Measurements from ENCODE around the gene RALA. TPM values are rescaled to one million over a fixed set of nuclear protein-coding genes. Genes with fewer than 3 reads are reported as not detected.

The RALA gene
- 10 to 100 TPM; 38.4 to 47.1 TPM for total RNA-seq

GRCh38 chr7:39623047-39623731 lies at the start of gene RALA:
Gene RALA, plus strand, starts transcription at chr7:39623572. Its CDS starts 63,096 bp downstream, at chr7:39686668.
- H3K36me3 Mint-ChIP-seq (ENCODE audit: insufficient read depth in 2 of 2) = peaks cover 1 to 4% of the 10 kb centered on the region in 2 donors
- peaks cover 52% of the 10 kb centered on the region for H3K4me1 Mint-ChIP-seq (ENCODE audit: low read depth)
- H3K9me3 Mint-ChIP-seq = no peaks in the 10 kb centered on the region
- H3K27me3 Mint-ChIP-seq (ENCODE audit: low read depth) = no peaks in the 10 kb centered on the region
- DNase-seq = peak; percentile 93
- peak within 1 kb of the TSS; percentile 99 for H3K27ac Mint-ChIP-seq
- ATAC-seq (replicated peaks in 1 of 2) = peak; percentile 98 to 99
- peak within 1 kb of the TSS; percentile 91 to 99 for H3K4me3 Mint-ChIP-seq

- peaks cover 4% of the 10 kb centered on the region for H3K4me1 Mint-ChIP-seq (ENCODE audit: low read depth)
- DNase-seq = no peak
- no peaks in the 10 kb centered on the region for H3K9me3 Mint-ChIP-seq
- no peak for ATAC-seq (replicated peaks in 1 of 2)
- H3K27ac Mint-ChIP-seq = no peak overlapping the region
- no peaks in the 10 kb centered on the region for H3K27me3 Mint-ChIP-seq (ENCODE audit: low read depth)
- H3K4me3 Mint-ChIP-seq = no peak overlapping the region
- H3K36me3 Mint-ChIP-seq (ENCODE audit: insufficient read depth in 2 of 2) = peaks cover 0 to 5% of the 10 kb centered on the region in 2 donors
Measured at GRCh38 chr7:39574673-39575349, 48.6 kb upstream of the RALA start.

GRCh38 chr7:39577229-39577874 lies 46.0 kb upstream of the RALA start:
- DNase-seq (no peak), ATAC-seq (replicated peaks in 1 of 2) (no peak)
- no peak overlapping the region for H3K27ac Mint-ChIP-seq
- H3K27me3 Mint-ChIP-seq (ENCODE audit: low read depth) = no peaks in the 10 kb centered on the region
- peaks cover 0 to 2% of the 10 kb centered on the region in 2 donors for H3K36me3 Mint-ChIP-seq (ENCODE audit: insufficient read depth in 2 of 2)
- H3K4me3 Mint-ChIP-seq = no peak overlapping the region
- H3K9me3 Mint-ChIP-seq = no peaks in the 10 kb centered on the region
- H3K4me1 Mint-ChIP-seq (ENCODE audit: low read depth) = peaks cover 12% of the 10 kb centered on the region

GRCh38 chr7:39580149-39580874 lies 43.1 kb upstream of the RALA start:
- no peaks in the 10 kb centered on the region for H3K9me3 Mint-ChIP-seq
- peak; percentile 72 to 78 for DNase-seq
- peaks cover 12% of the 10 kb centered on the region for H3K4me1 Mint-ChIP-seq (ENCODE audit: low read depth)
- H3K4me3 Mint-ChIP-seq = no peak overlapping the region
- no peak overlapping the region for H3K27ac Mint-ChIP-seq
- H3K36me3 Mint-ChIP-seq (ENCODE audit: insufficient read depth in 2 of 2) = no peaks in the 10 kb centered on the region
- no peaks in the 10 kb centered on the region for H3K27me3 Mint-ChIP-seq (ENCODE audit: low read depth)
- ATAC-seq (replicated peaks in 1 of 2) = peak; percentile 83 to 89

GRCh38 chr7:39582536-39582935 lies 40.8 kb upstream of the RALA start:
- Mint-ChIP-seq H3K4me1 (ENCODE audit: low read depth) (peaks cover 12% of the 10 kb centered on the region), H3K27me3 (ENCODE audit: low read depth) (no peaks in the 10 kb centered on the region), H3K36me3 (ENCODE audit: insufficient read depth in 2 of 2) (no peaks in the 10 kb centered on the region), H3K9me3 (no peaks in the 10 kb centered on the region), H3K4me3 (no peak overlapping the region), H3K27ac (no peak overlapping the region)
- ATAC-seq (replicated peaks in 1 of 2) = no peak
- DNase-seq = no peak

GRCh38 chr7:39583539-39583938 lies 39.8 kb upstream of the RALA start:
- Mint-ChIP-seq H3K4me3 (no peak overlapping the region), H3K27me3 (ENCODE audit: low read depth) (no peaks in the 10 kb centered on the region), H3K27ac (no peak overlapping the region), H3K9me3 (no peaks in the 10 kb centered on the region), H3K4me1 (ENCODE audit: low read depth) (peaks cover 16% of the 10 kb centered on the region), H3K36me3 (ENCODE audit: insufficient read depth in 2 of 2) (no peaks in the 10 kb centered on the region)
- ATAC-seq (replicated peaks in 1 of 2) = no peak
- no peak for DNase-seq

- Mint-ChIP-seq H3K4me1 (ENCODE audit: low read depth) (peaks cover 38% of the 10 kb centered on the region), H3K4me3 (no peak overlapping the region), H3K27me3 (ENCODE audit: low read depth) (no peaks in the 10 kb centered on the region), H3K27ac (no peak overlapping the region), H3K9me3 (no peaks in the 10 kb centered on the region), H3K36me3 (ENCODE audit: insufficient read depth in 2 of 2) (peaks cover 1 to 4% of the 10 kb centered on the region in 2 donors)
- ATAC-seq (replicated peaks in 1 of 2) (no peak), DNase-seq (no peak)
Measured at GRCh38 chr7:39587393-39587792, 36.0 kb upstream of the RALA start.

GRCh38 chr7:39588416-39588815 lies 35.0 kb upstream of the RALA start:
- Mint-ChIP-seq H3K4me1 (ENCODE audit: low read depth) (peaks cover 47% of the 10 kb centered on the region), H3K36me3 (ENCODE audit: insufficient read depth in 2 of 2) (peaks cover 1 to 4% of the 10 kb centered on the region in 2 donors), H3K27ac (no peak overlapping the region), H3K4me3 (no peak overlapping the region), H3K27me3 (ENCODE audit: low read depth) (no peaks in the 10 kb centered on the region), H3K9me3 (no peaks in the 10 kb centered on the region)
- DNase-seq (no peak), ATAC-seq (replicated peaks in 1 of 2) (no peak)

GRCh38 chr7:39589323-39590111 lies 33.9 kb upstream of the RALA start:
- H3K4me1 Mint-ChIP-seq (ENCODE audit: low read depth) = peaks cover 47% of the 10 kb centered on the region
- peak overlapping the region; percentile 75 for H3K4me3 Mint-ChIP-seq
- H3K27ac Mint-ChIP-seq = peak overlapping the region; percentile 36
- peak; percentile 77 for DNase-seq
- peaks cover 0 to 3% of the 10 kb centered on the region in 2 donors for H3K9me3 Mint-ChIP-seq
- H3K27me3 Mint-ChIP-seq (ENCODE audit: low read depth) = no peaks in the 10 kb centered on the region
- ATAC-seq (replicated peaks in 1 of 2) = peak; percentile 89 to 92
- peaks cover 3 to 6% of the 10 kb centered on the region in 2 donors for H3K36me3 Mint-ChIP-seq (ENCODE audit: insufficient read depth in 2 of 2)

GRCh38 chr7:39592586-39592985 lies 30.8 kb upstream of the RALA start:
- no peak for DNase-seq
- no peaks in the 10 kb centered on the region for H3K27me3 Mint-ChIP-seq (ENCODE audit: low read depth)
- peak overlapping the region; percentile 43 to 91 for H3K4me3 Mint-ChIP-seq
- ATAC-seq (replicated peaks in 1 of 2) = peak; percentile 77 to 79
- H3K4me1 Mint-ChIP-seq (ENCODE audit: low read depth) = peaks cover 47% of the 10 kb centered on the region
- peak overlapping the region; percentile 97 for H3K27ac Mint-ChIP-seq
- peaks cover 0 to 3% of the 10 kb centered on the region in 2 donors for H3K9me3 Mint-ChIP-seq
- H3K36me3 Mint-ChIP-seq (ENCODE audit: insufficient read depth in 2 of 2) = peaks cover 3 to 6% of the 10 kb centered on the region in 2 donors

- H3K9me3 Mint-ChIP-seq = peaks cover 0 to 3% of the 10 kb centered on the region in 2 donors
- H3K4me3 Mint-ChIP-seq = no peak overlapping the region
- H3K27ac Mint-ChIP-seq = no peak overlapping the region
- peaks cover 32% of the 10 kb centered on the region for H3K4me1 Mint-ChIP-seq (ENCODE audit: low read depth)
- peaks cover 1 to 6% of the 10 kb centered on the region in 2 donors for H3K36me3 Mint-ChIP-seq (ENCODE audit: insufficient read depth in 2 of 2)
- ATAC-seq (replicated peaks in 1 of 2) = no peak
- no peaks in the 10 kb centered on the region for H3K27me3 Mint-ChIP-seq (ENCODE audit: low read depth)
- no peak for DNase-seq
Measured at GRCh38 chr7:39594988-39595620, 28.3 kb upstream of the RALA start.

GRCh38 chr7:39602351-39602750 lies 21.0 kb upstream of the RALA start:
- peaks cover 30% of the 10 kb centered on the region for H3K4me1 Mint-ChIP-seq (ENCODE audit: low read depth)

More at GRCh38 chr7:39602351-39602750, 21.0 kb upstream of the RALA start:
- Mint-ChIP-seq H3K36me3 (ENCODE audit: insufficient read depth in 2 of 2) (peaks cover 0 to 2% of the 10 kb centered on the region in 2 donors), H3K4me3 (no peak overlapping the region), H3K27me3 (ENCODE audit: low read depth) (no peaks in the 10 kb centered on the region), H3K9me3 (no peaks in the 10 kb centered on the region), H3K27ac (no peak overlapping the region)
- no peak for DNase-seq
- ATAC-seq (replicated peaks in 1 of 2) = no peak
